ENCODE measurements around the gene RB1. TPM values are rescaled to one million over a fixed set of nuclear protein-coding genes. Genes with fewer than 3 reads are reported as not detected.

Gene RB1
- total RNA-seq, 1 experiment from 2014 or later: 36.7 TPM

DNA sequence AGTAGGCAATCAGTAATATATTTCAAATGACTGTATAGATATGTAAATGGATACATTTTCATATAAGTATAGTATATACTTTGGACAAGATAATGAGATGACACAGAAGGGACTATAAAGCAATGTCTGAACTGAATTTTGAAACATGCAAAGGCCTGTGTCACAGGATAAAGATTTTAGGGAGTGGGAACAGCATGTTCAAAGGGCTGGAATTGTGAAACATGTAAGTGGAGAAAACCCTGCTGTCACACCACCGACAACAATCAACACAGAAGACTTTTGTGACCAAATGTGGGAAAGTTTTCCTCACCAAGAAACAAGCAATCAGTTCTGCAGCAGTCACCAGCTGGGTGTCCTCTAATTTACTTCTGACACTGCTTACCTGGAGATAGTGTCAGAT, 66.4 kb downstream of the RB1 start:
- TF ChIP-seq POLR2AphosphoS5 (IDR thresholded peaks at IDR 0.05; ENCODE audit: low read depth, low read length): no peak
- no peak for TF ChIP-seq RAD21 (IDR thresholded peaks at IDR 0.05; ENCODE audit: low read depth)
- no peak for TF ChIP-seq FOSL1 (IDR thresholded peaks at IDR 0.05; ENCODE audit: low read depth)
- no peak for TF ChIP-seq EZH2 (IDR thresholded peaks at IDR 0.05)
- no peak for TF ChIP-seq YY1 (IDR thresholded peaks at IDR 0.05; ENCODE audit: extremely low read depth, insufficient replicate concordance, low read depth, low read length)
- TF ChIP-seq, protein P1, sequence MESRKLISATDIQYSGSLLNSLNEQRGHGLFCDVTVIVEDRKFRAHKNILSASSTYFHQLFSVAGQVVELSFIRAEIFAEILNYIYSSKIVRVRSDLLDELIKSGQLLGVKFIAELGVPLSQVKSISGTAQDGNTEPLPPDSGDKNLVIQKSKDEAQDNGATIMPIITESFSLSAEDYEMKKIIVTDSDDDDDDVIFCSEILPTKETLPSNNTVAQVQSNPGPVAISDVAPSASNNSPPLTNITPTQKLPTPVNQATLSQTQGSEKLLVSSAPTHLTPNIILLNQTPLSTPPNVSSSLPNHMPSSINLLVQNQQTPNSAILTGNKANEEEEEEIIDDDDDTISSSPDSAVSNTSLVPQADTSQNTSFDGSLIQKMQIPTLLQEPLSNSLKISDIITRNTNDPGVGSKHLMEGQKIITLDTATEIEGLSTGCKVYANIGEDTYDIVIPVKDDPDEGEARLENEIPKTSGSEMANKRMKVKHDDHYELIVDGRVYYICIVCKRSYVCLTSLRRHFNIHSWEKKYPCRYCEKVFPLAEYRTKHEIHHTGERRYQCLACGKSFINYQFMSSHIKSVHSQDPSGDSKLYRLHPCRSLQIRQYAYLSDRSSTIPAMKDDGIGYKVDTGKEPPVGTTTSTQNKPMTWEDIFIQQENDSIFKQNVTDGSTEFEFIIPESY (IDR thresholded peaks at IDR 0.05; ENCODE audit: extremely low read depth, insufficient replicate concordance, low read length): no peak
- no peak for TF ChIP-seq ZFX (IDR thresholded peaks at IDR 0.05)
- TF ChIP-seq, protein P2, sequence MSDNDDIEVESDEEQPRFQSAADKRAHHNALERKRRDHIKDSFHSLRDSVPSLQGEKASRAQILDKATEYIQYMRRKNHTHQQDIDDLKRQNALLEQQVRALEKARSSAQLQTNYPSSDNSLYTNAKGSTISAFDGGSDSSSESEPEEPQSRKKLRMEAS (IDR thresholded peaks at IDR 0.05): no peak
- TF ChIP-seq, protein P3, sequence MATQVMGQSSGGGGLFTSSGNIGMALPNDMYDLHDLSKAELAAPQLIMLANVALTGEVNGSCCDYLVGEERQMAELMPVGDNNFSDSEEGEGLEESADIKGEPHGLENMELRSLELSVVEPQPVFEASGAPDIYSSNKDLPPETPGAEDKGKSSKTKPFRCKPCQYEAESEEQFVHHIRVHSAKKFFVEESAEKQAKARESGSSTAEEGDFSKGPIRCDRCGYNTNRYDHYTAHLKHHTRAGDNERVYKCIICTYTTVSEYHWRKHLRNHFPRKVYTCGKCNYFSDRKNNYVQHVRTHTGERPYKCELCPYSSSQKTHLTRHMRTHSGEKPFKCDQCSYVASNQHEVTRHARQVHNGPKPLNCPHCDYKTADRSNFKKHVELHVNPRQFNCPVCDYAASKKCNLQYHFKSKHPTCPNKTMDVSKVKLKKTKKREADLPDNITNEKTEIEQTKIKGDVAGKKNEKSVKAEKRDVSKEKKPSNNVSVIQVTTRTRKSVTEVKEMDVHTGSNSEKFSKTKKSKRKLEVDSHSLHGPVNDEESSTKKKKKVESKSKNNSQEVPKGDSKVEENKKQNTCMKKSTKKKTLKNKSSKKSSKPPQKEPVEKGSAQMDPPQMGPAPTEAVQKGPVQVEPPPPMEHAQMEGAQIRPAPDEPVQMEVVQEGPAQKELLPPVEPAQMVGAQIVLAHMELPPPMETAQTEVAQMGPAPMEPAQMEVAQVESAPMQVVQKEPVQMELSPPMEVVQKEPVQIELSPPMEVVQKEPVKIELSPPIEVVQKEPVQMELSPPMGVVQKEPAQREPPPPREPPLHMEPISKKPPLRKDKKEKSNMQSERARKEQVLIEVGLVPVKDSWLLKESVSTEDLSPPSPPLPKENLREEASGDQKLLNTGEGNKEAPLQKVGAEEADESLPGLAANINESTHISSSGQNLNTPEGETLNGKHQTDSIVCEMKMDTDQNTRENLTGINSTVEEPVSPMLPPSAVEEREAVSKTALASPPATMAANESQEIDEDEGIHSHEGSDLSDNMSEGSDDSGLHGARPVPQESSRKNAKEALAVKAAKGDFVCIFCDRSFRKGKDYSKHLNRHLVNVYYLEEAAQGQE (IDR thresholded peaks at IDR 0.05; ENCODE audit: low read depth): no peak
- TF ChIP-seq TCF7L2 (IDR thresholded peaks at IDR 0.05; ENCODE audit: borderline replicate concordance, extremely low read depth, insufficient read depth, insufficient read length): no peak
- TF ChIP-seq ELF1 (IDR thresholded peaks at IDR 0.05; ENCODE audit: borderline replicate concordance, low read depth): no peak
- TF ChIP-seq, protein P4, sequence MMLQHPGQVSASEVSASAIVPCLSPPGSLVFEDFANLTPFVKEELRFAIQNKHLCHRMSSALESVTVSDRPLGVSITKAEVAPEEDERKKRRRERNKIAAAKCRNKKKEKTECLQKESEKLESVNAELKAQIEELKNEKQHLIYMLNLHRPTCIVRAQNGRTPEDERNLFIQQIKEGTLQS (IDR thresholded peaks at IDR 0.05): no peak
- TF ChIP-seq JUND (IDR thresholded peaks at IDR 0.05): no peak
- no peak for TF ChIP-seq EGR1 (IDR thresholded peaks at IDR 0.05; ENCODE audit: low read depth)
- no peak for TF ChIP-seq EZH2phosphoT487 (IDR thresholded peaks at IDR 0.05; ENCODE audit: borderline replicate concordance)
- TF ChIP-seq, protein P5, sequence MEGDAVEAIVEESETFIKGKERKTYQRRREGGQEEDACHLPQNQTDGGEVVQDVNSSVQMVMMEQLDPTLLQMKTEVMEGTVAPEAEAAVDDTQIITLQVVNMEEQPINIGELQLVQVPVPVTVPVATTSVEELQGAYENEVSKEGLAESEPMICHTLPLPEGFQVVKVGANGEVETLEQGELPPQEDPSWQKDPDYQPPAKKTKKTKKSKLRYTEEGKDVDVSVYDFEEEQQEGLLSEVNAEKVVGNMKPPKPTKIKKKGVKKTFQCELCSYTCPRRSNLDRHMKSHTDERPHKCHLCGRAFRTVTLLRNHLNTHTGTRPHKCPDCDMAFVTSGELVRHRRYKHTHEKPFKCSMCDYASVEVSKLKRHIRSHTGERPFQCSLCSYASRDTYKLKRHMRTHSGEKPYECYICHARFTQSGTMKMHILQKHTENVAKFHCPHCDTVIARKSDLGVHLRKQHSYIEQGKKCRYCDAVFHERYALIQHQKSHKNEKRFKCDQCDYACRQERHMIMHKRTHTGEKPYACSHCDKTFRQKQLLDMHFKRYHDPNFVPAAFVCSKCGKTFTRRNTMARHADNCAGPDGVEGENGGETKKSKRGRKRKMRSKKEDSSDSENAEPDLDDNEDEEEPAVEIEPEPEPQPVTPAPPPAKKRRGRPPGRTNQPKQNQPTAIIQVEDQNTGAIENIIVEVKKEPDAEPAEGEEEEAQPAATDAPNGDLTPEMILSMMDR (IDR thresholded peaks at IDR 0.05 in 2 of 3, conservative IDR thresholded peaks at IDR 0.05 in 1 of 3; ENCODE audit: borderline replicate concordance in 1 of 3, insufficient read depth in 1 of 3, low read depth in 2 of 3, low read length in 2 of 3): no peak
- TF ChIP-seq ZNF274 (IDR thresholded peaks at IDR 0.05; ENCODE audit: low read depth, low read length): no peak
- Histone ChIP-seq H3K9me3 (ENCODE audit: control insufficient read depth in 1 of 2, insufficient read depth in 1 of 2, low read depth in 1 of 2, low read length in 2 of 2) (no peaks in the 10 kb centered on the region), H3K9ac (ENCODE audit: low read length) (no peak overlapping the region), H3K27ac (ENCODE audit: low read depth, low read length) (no peak overlapping the region), H3K9me2 (ENCODE audit: insufficient read depth) (no peaks in the 10 kb centered on the region), H3K4me1 (ENCODE audit: control insufficient read depth in 1 of 2, insufficient read depth in 2 of 2, low read length in 2 of 2) (no peaks in the 10 kb centered on the region), H2AFZ (ENCODE audit: low read depth, low read length, poor library complexity, severe bottlenecking) (no peak overlapping the region), H3K36me3 (ENCODE audit: control insufficient read depth in 1 of 2, insufficient read depth in 2 of 2, low read length in 2 of 2) (no peaks in the 10 kb centered on the region), H3K79me2 (ENCODE audit: insufficient read depth, low read length) (no peaks in the 10 kb centered on the region), H3K4me2 (ENCODE audit: low read length) (no peak overlapping the region), H3K27me3 (ENCODE audit: insufficient read depth, low read length) (no peaks in the 10 kb centered on the region), H3K4me3 (replicated peaks in 1 of 2; ENCODE audit: low read depth in 1 of 2, low read length in 2 of 2) (no peak overlapping the region), H4K20me1 (ENCODE audit: insufficient read depth) (no peaks in the 10 kb centered on the region)
- DNase-seq (ENCODE audit: low read depth, low spot score) (no peak), ATAC-seq (no peak)
- intact Hi-C loops (cut with micrococcal nuclease): no loop called here
- no TSS peak for BruUV-seq (replicated peaks)
- POLR2A ChIA-PET: no interaction called here
- RAD21 ChIA-PET (ENCODE audit: low non-redundant PET in 1 of 2, low total read pairs in 2 of 2, uncharacterized antibody in 2 of 2, unreplicated experiment in 2 of 2): no interaction called here
- CTCF ChIA-PET: no interaction called here
